ENCODE results near the gene TBC1D21. TPM values are rescaled to one million over a fixed set of nuclear protein-coding genes. Genes with fewer than 3 reads are reported as not detected.

TBC1D21 gene
- total RNA-seq, 1 donor from 2014 or later = not detected

- Histone ChIP-seq H3K9me3 (no peaks in the 10 kb centered on the region), H3K27me3 (no peaks in the 10 kb centered on the region), H3K36me3 (no peaks in the 10 kb centered on the region), H3K27ac (no peak overlapping the region), H3K4me3 (no peak overlapping the region), H3K4me1 (no peaks in the 10 kb centered on the region)
- intact Hi-C loops (cut with DNase I) = no loop called here
- DNase-seq (ENCODE audit: low spot score in 2 of 2) = no peak
- TF ChIP-seq, protein P1, sequence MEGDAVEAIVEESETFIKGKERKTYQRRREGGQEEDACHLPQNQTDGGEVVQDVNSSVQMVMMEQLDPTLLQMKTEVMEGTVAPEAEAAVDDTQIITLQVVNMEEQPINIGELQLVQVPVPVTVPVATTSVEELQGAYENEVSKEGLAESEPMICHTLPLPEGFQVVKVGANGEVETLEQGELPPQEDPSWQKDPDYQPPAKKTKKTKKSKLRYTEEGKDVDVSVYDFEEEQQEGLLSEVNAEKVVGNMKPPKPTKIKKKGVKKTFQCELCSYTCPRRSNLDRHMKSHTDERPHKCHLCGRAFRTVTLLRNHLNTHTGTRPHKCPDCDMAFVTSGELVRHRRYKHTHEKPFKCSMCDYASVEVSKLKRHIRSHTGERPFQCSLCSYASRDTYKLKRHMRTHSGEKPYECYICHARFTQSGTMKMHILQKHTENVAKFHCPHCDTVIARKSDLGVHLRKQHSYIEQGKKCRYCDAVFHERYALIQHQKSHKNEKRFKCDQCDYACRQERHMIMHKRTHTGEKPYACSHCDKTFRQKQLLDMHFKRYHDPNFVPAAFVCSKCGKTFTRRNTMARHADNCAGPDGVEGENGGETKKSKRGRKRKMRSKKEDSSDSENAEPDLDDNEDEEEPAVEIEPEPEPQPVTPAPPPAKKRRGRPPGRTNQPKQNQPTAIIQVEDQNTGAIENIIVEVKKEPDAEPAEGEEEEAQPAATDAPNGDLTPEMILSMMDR (IDR thresholded peaks at IDR 0.05) = no peak
These were observed 16.4 kb downstream of the TBC1D21 start for GRCh38 chr15:73889762-73890124.

DNA sequence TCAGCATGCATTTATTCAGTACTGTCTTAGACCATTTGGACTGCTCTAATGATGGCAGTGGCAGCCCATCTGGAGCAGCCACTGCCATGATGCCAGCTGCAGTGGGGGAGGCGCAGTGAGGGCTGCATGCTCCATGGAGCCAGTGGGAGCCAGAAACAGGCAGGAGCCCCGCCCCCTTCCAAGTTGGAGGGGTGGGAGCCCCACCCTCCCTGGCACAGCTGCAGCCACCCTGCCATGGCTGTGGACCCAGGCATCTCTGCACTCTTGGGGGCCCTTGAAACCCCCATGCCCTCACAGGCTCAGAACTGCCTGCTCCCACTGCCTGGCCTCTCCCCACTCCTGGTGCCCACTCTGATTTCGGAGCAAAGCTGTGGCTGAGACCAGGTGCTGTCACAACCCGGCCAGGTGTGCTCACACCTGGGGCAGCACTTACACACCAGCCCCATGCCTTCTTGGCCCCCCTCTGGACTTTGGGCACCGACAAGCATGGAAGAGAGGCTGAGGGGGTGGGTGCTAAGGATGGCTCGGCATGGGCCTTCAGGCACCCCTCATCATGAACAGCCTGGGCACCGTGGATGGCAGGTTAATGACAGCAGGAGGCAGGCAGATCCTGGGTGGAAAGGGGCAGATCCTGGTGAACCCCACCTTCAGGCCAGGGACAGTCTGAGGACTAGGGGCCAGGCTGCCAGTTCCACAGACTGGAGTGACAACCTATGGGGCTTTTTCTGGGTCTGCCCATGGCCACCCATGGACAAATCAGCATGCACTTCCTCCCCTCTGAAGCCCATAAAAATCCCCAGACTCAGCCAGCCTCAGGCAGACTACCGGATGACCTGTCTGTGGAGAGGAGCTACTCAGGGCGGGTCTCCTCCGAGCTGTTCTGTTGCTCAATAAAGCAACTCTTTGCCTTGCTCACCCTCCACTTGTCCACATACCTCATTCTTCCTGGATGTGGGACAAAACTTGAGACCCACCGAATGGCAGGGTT is 18.3 kb downstream of the TBC1D21 start:
- no peaks in the 10 kb centered on the region for H3K36me3 ChIP-seq
- H3K4me1 ChIP-seq = no peaks in the 10 kb centered on the region
- no peaks in the 10 kb centered on the region for H3K9me3 ChIP-seq
- intact Hi-C loops (cut with DNase I) = no loop called here
- no peak overlapping the region for H3K27ac ChIP-seq
- no peaks in the 10 kb centered on the region for H3K27me3 ChIP-seq
- TF ChIP-seq, protein P1 (IDR thresholded peaks at IDR 0.05) = no peak
- H3K4me3 ChIP-seq = no peak overlapping the region
- DNase-seq (ENCODE audit: low spot score in 2 of 2) = no peak

DNA sequence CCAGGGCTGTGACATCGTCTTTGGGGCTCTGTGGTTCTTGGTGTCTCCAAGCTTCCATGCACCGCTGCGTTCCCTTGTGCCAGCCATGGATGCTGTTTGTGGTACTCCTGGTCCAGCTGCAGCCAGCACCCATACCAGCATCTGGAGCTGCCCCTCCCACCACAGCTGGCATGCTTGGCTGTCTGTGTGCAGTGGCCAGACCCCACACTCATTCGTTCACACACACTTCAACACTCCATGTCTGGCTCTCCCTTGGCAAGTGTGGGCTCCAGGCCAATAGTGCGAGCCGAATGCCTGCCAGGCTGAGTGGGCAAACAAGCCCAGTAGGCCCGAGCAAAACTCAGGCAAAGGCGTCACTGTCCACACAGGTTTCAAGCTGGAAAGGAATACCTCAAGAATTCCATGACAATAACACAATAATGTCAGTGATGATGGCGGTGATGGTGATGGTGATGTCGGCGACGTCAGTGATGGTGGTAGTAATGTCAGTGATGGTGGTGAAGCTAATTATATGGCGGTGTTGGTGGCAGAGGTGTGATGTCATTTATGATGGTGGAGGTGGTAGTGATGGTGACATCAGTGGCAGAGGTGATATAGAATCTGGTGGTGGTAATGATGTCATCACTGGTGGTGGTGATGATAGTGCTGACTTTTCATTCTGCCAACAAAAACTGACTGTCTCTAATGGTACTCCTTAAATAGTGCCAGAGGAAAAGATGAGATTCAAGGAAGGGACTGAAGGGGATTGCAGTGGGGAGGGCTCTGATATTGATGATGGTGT is 19.3 kb downstream of the TBC1D21 start:
- H3K4me1 ChIP-seq = peaks cover 0 to 7% of the 10 kb centered on the region in 2 donors
- H3K27me3 ChIP-seq = no peaks in the 10 kb centered on the region
- TF ChIP-seq, protein P1 (IDR thresholded peaks at IDR 0.05) = no peak
- no peak overlapping the region for H3K4me3 ChIP-seq
- intact Hi-C loops (cut with DNase I) = no loop called here
- no peaks in the 10 kb centered on the region for H3K9me3 ChIP-seq
- H3K27ac ChIP-seq = no peak overlapping the region
- no peak for DNase-seq (ENCODE audit: low spot score in 2 of 2)
- H3K36me3 ChIP-seq = no peaks in the 10 kb centered on the region

DNA sequence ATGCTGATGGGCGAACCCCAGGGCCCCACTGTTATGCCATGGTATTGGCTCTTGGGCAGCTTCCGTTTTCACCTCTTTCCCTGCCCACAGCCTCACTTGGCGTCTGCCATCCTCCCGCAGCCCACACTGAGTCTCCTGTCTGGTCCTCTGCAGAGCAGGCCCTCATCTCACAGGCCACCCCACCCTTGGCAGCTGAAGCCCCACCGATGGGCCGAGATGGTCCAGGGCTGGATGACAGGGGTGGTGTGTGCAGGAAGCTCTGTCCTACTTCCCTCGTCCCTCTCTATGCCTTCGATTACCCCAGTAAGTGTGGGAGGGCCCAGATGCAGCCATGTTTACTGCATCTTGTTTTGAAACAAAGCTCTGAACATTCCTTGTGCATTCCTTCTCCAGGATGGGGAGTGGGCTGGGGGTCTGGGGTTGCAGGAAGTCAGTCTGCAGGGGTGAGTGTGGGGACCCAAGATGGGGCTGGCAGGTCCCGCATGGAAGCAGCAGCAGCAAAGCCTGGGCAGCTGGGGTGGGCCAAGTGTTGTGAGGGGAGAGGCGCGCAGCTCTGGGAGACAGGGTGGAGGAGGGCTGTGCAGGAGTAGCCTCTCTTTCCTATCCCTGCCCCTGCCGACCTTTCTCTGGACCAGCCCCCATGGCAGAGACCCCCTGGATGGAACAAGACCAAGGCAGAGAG is 20.9 kb downstream of the TBC1D21 start:
- no peak overlapping the region for H3K27ac ChIP-seq
- no peak for DNase-seq (ENCODE audit: low spot score in 2 of 2)
- TF ChIP-seq, protein P1 (IDR thresholded peaks at IDR 0.05) = no peak
- no peak overlapping the region for H3K4me3 ChIP-seq
- no peaks in the 10 kb centered on the region for H3K36me3 ChIP-seq
- H3K27me3 ChIP-seq = no peaks in the 10 kb centered on the region
- H3K4me1 ChIP-seq = peaks cover 0 to 12% of the 10 kb centered on the region in 2 donors
- no peaks in the 10 kb centered on the region for H3K9me3 ChIP-seq
- intact Hi-C loops (cut with DNase I) = no loop called here

GRCh38 chr15:73897441-73898261 is 24.3 kb downstream of the TBC1D21 start:
- intact Hi-C loops (cut with DNase I) = loop anchor here (1.0 kb wide), 1 partner anchor 11 kb away; no protein-coding TSS in a partner anchor
- H3K9me3 ChIP-seq = no peaks in the 10 kb centered on the region
- H3K36me3 ChIP-seq = no peaks in the 10 kb centered on the region
- peak overlapping the region; percentile 6 to 38 for H3K27ac ChIP-seq
- no peaks in the 10 kb centered on the region for H3K27me3 ChIP-seq
- H3K4me3 ChIP-seq = no peak overlapping the region
- H3K4me1 ChIP-seq = peaks cover 2 to 20% of the 10 kb centered on the region in 2 donors
- TF ChIP-seq, protein P1 (IDR thresholded peaks at IDR 0.05) = peak; percentile 81 to 93 (median 88)
- peak in 1 of 2 donors; percentile 75 for DNase-seq (ENCODE audit: low spot score in 2 of 2)
